Fibroblast of lung (primary cell): ENCODE measurements around the gene IL1RAPL2. TPM values are rescaled to one million over a fixed set of nuclear protein-coding genes. Genes with fewer than 3 reads are reported as not detected.
"Not testable (repeated sequence)": the region's sequence is repeated elsewhere in the genome, so short reads cannot be mapped to it uniquely, and the experiment has no call there.

Experiments
- DNase-seq, 2 donors: peaks; one replicate each; pipeline versions ENCODE4 v3.0.0 to v3.0.0-alpha.2; 2010; ENCODE audit warnings: low read depth in 2 of 2
- H2AFZ ChIP-seq: 2 replicates; pipeline ENCODE4 v1.5.1; 2012; ENCODE audit warnings: low read length, control low read depth, inconsistent platforms
- H3K27ac ChIP-seq: 2 replicates; pipeline ENCODE4 v1.5.1; 2011; ENCODE audit warnings: low read length, control low read depth; ENCODE audit not compliant: insufficient read depth
- H3K27me3 ChIP-seq: 2 replicates; pipeline ENCODE4 v1.5.1; 2011; ENCODE audit warnings: mild to moderate bottlenecking, low read length; ENCODE audit not compliant: control insufficient read depth, insufficient read depth
- H3K36me3 ChIP-seq: 2 replicates; pipeline ENCODE4 v1.5.1; 2011; ENCODE audit warnings: low read length; ENCODE audit not compliant: control insufficient read depth, insufficient read depth
- H3K4me1 ChIP-seq: 2 replicates; pipeline ENCODE4 v1.5.1; 2011; ENCODE audit warnings: low read length; ENCODE audit not compliant: control insufficient read depth, insufficient read depth; ENCODE audit errors: extremely low read depth
- H3K4me2 ChIP-seq: 2 replicates; pipeline ENCODE4 v1.5.1; 2011; ENCODE audit warnings: low read length, control low read depth; ENCODE audit not compliant: insufficient read depth; ENCODE audit errors: extremely low read depth
- H3K4me3 ChIP-seq, 4 experiments: fragments of 200-600 bp in 1 of 4; sonication (generic) in 1 of 4; replicated peaks in 1 of 4; 2 replicates each; pipeline ENCODE4 v1.5.1; 2011 to 2016; ENCODE audit warnings: low read length in 4 of 4, low read depth in 3 of 4, mild to moderate bottlenecking in 3 of 4, control low read depth in 2 of 4, inconsistent platforms in 1 of 4, mixed read lengths in 1 of 4; ENCODE audit not compliant: insufficient read depth in 1 of 4; ENCODE audit errors: control extremely low read depth in 1 of 4
- H3K79me2 ChIP-seq: 2 replicates; pipeline ENCODE4 v1.5.1; 2012; ENCODE audit warnings: mild to moderate bottlenecking, low read length, inconsistent platforms; ENCODE audit not compliant: control insufficient read depth, insufficient read depth
- H3K9ac ChIP-seq: 2 replicates; pipeline ENCODE4 v1.5.1; 2011; ENCODE audit warnings: mild to moderate bottlenecking, low read length, control low read depth; ENCODE audit not compliant: insufficient read depth
- H3K9me3 ChIP-seq: 2 replicates; pipeline ENCODE4 v1.5.1; 2012; ENCODE audit warnings: low read depth, low read length; ENCODE audit not compliant: control insufficient read depth, insufficient read depth
- H4K20me1 ChIP-seq: 2 replicates; pipeline ENCODE4 v1.5.1; 2011; ENCODE audit warnings: low read length; ENCODE audit not compliant: control insufficient read depth, insufficient read depth; ENCODE audit errors: extremely low read depth
- EZH2 ChIP-seq: IDR thresholded peaks from 2 replicates; pipeline ENCODE4 v1.5.1; 2012; ENCODE audit warnings: low read length, control low read depth, mild to moderate bottlenecking; ENCODE audit errors: missing control alignments
- polyA plus RNA-seq, 2 donors: library from polyadenylated mRNA; depleted of rRNA in 1 of 2; stranded (reverse) in 1 of 2; unstranded in 1 of 2; fragments of >200 nt; gene quantifications; 2 replicates each; pipeline ENCODE4 v1.2.1, GENCODE V29; 2011 to 2012; ENCODE audit warnings: missing spikeins in 1 of 2
- total RNA-seq: library from RNA; depleted of rRNA; stranded (reverse); fragments of >200 nt; gene quantifications from 2 replicates; pipeline ENCODE4 v1.2.1, GENCODE V29; 2014
- TF ChIP-seq, protein P1 (sequence below), 2 donors: IDR thresholded peaks in 1 of 2; conservative IDR thresholded peaks in 1 of 2; 1 replicate in 1 of 2; 2 replicates in 1 of 2; pipeline ENCODE4 v1.5.1; 2011 to 2012; ENCODE audit warnings: low read length in 2 of 2, control low read depth in 1 of 2, inconsistent platforms in 1 of 2, low read depth in 1 of 2, mild to moderate bottlenecking in 1 of 2

IL1RAPL2 gene
- total and polyA plus RNA-seq, 2 donors (not counting 1 experiment from before 2014, with no cell fraction given) = 0.22 TPM; not detected in 1

DNA sequence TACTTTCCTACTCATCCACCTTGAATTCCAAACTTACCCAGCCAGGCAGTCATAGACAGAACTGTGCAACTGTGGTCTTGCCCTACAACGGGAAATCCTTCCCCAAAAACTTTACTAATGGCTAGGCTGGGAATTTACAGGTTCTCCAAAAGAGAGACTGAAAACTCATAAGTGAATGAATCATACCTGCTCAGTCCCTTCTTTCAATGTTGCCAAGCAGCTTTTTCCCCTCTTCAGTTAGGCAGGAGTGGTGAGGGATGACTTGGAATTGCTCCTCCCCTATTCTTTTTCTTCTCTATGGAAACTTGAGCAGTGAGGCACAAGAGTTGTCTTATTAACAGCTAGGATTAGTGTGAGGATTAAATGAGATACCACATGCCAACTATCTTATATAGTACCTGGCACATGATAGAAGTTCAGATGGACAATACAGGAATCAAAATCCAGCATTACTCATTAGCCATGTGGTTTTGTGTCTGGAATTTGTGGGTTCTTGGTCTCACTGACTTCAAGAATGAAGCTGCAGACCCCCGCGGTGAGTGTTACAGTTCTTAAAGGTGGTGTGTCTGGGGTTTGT is 548.6 kb downstream of the IL1RAPL2 start:
- TF ChIP-seq, protein P1, sequence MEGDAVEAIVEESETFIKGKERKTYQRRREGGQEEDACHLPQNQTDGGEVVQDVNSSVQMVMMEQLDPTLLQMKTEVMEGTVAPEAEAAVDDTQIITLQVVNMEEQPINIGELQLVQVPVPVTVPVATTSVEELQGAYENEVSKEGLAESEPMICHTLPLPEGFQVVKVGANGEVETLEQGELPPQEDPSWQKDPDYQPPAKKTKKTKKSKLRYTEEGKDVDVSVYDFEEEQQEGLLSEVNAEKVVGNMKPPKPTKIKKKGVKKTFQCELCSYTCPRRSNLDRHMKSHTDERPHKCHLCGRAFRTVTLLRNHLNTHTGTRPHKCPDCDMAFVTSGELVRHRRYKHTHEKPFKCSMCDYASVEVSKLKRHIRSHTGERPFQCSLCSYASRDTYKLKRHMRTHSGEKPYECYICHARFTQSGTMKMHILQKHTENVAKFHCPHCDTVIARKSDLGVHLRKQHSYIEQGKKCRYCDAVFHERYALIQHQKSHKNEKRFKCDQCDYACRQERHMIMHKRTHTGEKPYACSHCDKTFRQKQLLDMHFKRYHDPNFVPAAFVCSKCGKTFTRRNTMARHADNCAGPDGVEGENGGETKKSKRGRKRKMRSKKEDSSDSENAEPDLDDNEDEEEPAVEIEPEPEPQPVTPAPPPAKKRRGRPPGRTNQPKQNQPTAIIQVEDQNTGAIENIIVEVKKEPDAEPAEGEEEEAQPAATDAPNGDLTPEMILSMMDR (conservative IDR thresholded peaks at IDR 0.05 in 1 of 2, IDR thresholded peaks at IDR 0.05 in 1 of 2; ENCODE audit: low read depth in 1 of 2, low read length in 2 of 2) = no peak
- TF ChIP-seq EZH2 = no peak
- Histone ChIP-seq H3K4me3 (no peak overlapping the region), H3K9me3 (no peaks in the 10 kb centered on the region), H3K79me2 (no peaks in the 10 kb centered on the region), H3K27me3 (no peaks in the 10 kb centered on the region), H3K36me3 (no peaks in the 10 kb centered on the region), H3K4me1 (no peaks in the 10 kb centered on the region), H3K27ac (no peak overlapping the region), H4K20me1 (no peaks in the 10 kb centered on the region), H2AFZ (no peak overlapping the region), H3K4me2 (no peak overlapping the region), H3K9ac (no peak overlapping the region)
- DNase-seq = no peak

DNA sequence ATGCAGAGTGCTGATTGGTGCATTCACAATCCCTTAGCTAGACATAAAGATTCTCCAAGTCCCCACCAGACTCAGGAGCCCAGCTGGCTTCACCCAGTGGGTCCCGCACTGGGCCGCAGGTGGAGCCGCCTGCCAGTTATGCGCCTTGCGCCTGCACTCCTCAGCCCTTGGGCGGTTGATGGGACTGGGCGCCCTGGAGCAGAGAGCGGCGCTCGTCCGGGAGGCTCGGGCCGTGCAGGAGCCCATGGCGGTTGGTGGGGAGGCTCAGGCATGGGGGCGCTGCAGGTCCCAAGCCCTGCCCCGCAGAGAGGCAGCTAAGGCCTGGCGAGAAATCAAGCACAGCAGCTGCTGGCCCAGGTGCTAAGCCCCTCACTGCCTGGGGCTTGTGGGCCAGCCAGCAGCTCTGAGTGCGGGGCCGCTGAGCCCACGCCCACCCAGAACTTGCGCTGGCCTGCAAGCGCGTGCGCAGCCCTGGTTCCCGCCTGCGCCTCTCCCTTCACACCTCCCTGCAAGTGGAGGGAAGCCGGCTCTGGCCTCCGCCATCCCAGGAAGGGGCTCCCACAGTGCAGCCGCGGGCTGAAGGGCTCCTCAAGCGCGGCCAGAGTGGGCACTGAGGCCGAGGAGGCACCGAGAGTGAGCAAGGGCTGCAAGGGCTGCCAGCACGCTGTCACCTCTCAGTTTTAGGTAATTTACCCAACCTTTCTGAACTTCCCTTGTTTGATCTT is 549.8 kb downstream of the IL1RAPL2 start:
- H3K4me2 ChIP-seq, H4K20me1 ChIP-seq, H3K79me2 ChIP-seq, H3K4me3 ChIP-seq, H2AFZ ChIP-seq, H3K4me1 ChIP-seq, H3K27me3 ChIP-seq, H3K27ac ChIP-seq, DNase-seq, H3K9me3 ChIP-seq, H3K9ac ChIP-seq, H3K36me3 ChIP-seq: not testable (repeated sequence)

DNA sequence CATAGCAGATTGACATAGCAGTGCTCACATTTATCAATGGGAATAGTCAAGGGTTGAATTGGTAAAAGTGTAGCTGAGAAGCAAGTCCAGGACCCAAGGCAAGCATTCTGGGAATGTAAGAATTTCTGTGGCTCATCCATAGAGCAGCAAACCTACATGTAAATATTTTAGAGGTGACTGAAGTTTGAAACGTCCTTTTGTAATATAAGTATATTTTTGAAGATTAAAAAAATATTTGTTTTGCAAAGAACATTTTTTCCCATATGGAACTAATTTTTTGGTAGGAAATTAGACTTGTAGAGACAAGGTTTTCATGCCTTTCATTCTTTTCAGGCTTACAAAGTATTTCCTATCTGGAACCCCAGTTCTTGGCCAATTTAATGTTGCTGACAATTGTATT is 550.5 kb downstream of the IL1RAPL2 start:
- H3K4me3 ChIP-seq = no peak overlapping the region
- DNase-seq = no peak

More for the DNA sequence above, 550.5 kb downstream of the IL1RAPL2 start:
- H3K27me3 ChIP-seq = no peaks in the 10 kb centered on the region
- H3K27ac ChIP-seq = no peak overlapping the region
- no peak overlapping the region for H3K4me2 ChIP-seq
- H3K79me2 ChIP-seq = no peaks in the 10 kb centered on the region
- TF ChIP-seq, protein P1 (conservative IDR thresholded peaks at IDR 0.05 in 1 of 2, IDR thresholded peaks at IDR 0.05 in 1 of 2; ENCODE audit: low read depth in 1 of 2, low read length in 2 of 2) = no peak
- H3K9me3 ChIP-seq = no peaks in the 10 kb centered on the region
- no peaks in the 10 kb centered on the region for H3K36me3 ChIP-seq
- H4K20me1 ChIP-seq = no peaks in the 10 kb centered on the region
- H3K4me1 ChIP-seq = no peaks in the 10 kb centered on the region
- H3K9ac ChIP-seq = no peak overlapping the region
- no peak overlapping the region for H2AFZ ChIP-seq
